ENCODE results near the gene TESK2.
A peak's percentile ranks its signal among the peaks of the same experiment; 100 is the strongest.

TESK2 gene

GRCh38 chr1:45303520-45304310, 187.2 kb downstream of the TESK2 start:
- DNase-seq (ENCODE audit: low spot score) = peak; percentile 99

GRCh38 chr1:45302505-45303150, 188.3 kb downstream of the TESK2 start:
- no peak for DNase-seq (ENCODE audit: low spot score)

DNA sequence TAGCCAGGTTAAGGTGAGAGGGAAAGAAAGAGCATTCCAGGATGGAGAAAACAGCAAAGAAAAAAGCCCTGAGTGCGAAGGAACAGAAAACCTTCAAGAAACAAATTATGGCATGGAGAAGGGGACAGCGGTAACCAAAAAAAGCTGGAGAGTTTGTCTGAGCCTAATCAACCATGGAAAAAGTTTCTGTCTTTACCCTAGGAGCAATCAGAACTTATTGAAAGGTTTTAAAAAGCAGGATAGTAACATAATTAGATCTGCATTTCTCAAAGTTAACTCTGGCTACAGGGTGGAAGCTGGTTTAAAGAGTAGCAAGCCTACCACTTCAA, 190.3 kb downstream of the TESK2 start:
- DNase-seq (ENCODE audit: low spot score) = no peak

DNA sequence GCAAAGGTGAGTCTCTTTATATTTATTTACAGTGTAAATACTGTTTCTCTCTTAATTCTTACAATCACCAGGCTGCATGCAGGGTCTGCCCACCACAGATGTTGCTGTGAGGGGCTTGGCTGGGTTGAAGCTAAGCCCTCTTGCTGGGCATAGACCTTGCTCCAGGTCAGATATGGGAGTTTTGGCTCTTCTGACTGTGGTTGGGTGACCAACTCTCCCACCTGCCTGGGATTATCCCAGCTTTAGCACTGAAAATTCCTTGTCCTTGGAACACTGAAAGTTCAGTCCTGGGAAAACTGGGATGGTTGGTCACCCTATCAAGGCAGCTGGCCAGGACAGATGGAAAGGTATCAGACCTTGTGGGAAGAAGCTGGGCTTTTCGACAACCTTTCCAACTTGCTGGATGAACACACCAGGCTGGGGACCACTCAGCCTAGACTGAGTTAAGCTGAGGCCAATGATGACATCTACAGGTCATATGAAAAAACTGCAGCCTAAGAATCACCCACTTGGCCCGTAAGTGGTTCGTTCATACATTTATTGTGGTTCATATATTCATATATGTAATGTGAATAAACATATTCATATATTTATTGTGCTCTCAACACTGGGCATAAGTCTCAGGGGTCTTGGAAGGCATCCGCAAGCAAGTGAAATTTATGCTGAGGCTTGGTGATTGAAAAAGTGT, 190.8 kb downstream of the TESK2 start:
- peak; percentile 62 for DNase-seq (ENCODE audit: low spot score)

DNA sequence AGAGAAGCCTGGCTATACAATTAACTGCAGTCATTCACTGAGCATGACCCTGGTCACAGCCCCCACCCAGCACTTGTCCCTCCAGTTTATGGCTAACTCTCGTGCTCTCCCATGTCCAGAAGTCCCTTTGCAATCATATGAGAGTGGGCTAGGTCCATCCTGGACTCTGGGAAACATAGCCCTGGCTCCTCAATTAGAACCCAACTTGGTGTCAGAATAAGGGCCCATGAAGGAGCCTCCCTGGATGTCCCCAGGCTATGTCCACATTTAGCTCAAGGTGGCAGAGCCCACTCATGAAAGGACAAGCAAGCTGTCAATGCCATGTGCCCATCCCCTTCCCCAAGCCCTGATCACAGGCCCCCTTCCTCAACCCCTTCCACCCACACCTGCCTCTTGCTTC, 191.7 kb downstream of the TESK2 start:
- DNase-seq (ENCODE audit: low spot score) = no peak

DNA sequence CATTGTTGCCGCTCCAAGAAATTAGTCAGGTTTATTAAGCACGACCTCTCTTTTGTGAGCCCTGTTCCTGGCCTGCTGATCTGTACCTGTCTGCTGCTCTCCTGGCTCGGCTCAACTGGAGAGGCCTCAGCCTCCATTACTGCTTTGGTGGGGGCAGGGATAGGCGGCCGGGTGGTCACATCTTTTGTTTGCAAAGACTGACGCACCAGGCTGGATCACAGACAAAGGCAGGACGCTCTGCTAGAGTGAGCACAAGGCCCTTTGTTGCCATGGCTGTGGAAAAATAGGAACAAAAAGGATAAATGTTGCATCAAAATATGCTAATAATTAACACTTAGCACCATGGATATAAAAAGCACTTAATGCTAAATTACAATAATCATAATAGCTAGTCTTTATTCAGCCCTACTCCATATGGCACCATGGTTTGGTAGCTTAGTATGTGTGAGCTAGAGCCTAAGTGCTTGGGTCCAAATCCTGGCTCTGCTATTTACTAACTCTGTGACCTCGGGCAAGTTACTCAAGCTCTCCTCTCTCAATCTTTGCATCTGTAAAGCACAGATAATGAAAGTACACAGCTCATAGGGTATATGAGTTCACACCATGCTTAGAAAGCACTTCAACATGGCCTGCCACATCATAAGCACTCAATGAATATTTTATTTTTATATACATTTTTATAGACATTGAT, 193.2 kb downstream of the TESK2 start:
- DNase-seq (ENCODE audit: low spot score) = no peak

Data from CD4-positive, alpha-beta T cell treated with Interleukin-15 for 4 hours (primary cell).